Mesendoderm (in vitro differentiated cells): ENCODE results near the gene MLC1.

Experiments used
- DNase-seq: peaks from one replicate; pipeline ENCODE4 v3.0.0; 2013
- H2AK5ac ChIP-seq: 2 replicates; pipeline ENCODE4 v1.6.1; 2013; ENCODE audit warnings: low read length, inconsistent platforms
- H2BK120ac ChIP-seq: 2 replicates; pipeline ENCODE4 v1.6.1; 2013; ENCODE audit warnings: low read depth, mild to moderate bottlenecking, low read length, moderate library complexity, mixed read lengths
- H2BK15ac ChIP-seq: replicated peaks from 2 replicates; pipeline ENCODE4 v1.6.1; 2013; ENCODE audit warnings: low read depth, mild to moderate bottlenecking, moderate library complexity
- H2BK5ac ChIP-seq: 2 replicates; pipeline ENCODE4 v1.6.1; 2013; ENCODE audit warnings: low read length, inconsistent platforms
- H3K18ac ChIP-seq: 2 replicates; pipeline ENCODE4 v1.6.1; 2013; ENCODE audit warnings: mild to moderate bottlenecking, low read length, mixed read lengths
- H3K23ac ChIP-seq: one replicate; pipeline ENCODE4 v1.6.1; 2013; ENCODE audit warnings: low read length
- H3K27ac ChIP-seq: 2 replicates; pipeline ENCODE4 v1.5.1; 2013; ENCODE audit warnings: low read depth, mild to moderate bottlenecking, inconsistent platforms, low read length, moderate library complexity
- H3K27me3 ChIP-seq: 2 replicates; pipeline ENCODE4 v1.6.1; 2013; ENCODE audit warnings: low read length, control low read depth, mild to moderate bottlenecking, inconsistent platforms; ENCODE audit not compliant: insufficient read depth, poor library complexity
- H3K36me3 ChIP-seq: 2 replicates; pipeline ENCODE4 v1.6.1; 2013; ENCODE audit warnings: low read length, inconsistent platforms; ENCODE audit not compliant: control insufficient read depth, insufficient read depth
- H3K4ac ChIP-seq: one replicate; pipeline ENCODE4 v1.6.1; 2013; ENCODE audit warnings: low read depth, mild to moderate bottlenecking, low read length, moderate library complexity
- H3K4me1 ChIP-seq: 2 replicates; pipeline ENCODE4 v1.6.1; 2013; ENCODE audit warnings: low read depth, low read length, inconsistent platforms; ENCODE audit not compliant: control insufficient read depth
- H3K4me2 ChIP-seq: 2 replicates; pipeline ENCODE4 v1.6.1; 2013; ENCODE audit warnings: low read length
- H3K4me3 ChIP-seq: 2 replicates; pipeline ENCODE4 v1.5.1; 2013; ENCODE audit warnings: mild to moderate bottlenecking, low read length
- H3K56ac ChIP-seq: one replicate; pipeline ENCODE4 v1.6.1; 2013; ENCODE audit warnings: low read length
- H3K79me1 ChIP-seq: 2 replicates; pipeline ENCODE4 v1.6.1; 2013; ENCODE audit warnings: low read length, inconsistent platforms
- H3K79me2 ChIP-seq: 2 replicates; pipeline ENCODE4 v1.6.1; 2013; ENCODE audit warnings: mild to moderate bottlenecking, low read length; ENCODE audit not compliant: control insufficient read depth, insufficient read depth
- H3K9ac ChIP-seq: 2 replicates; pipeline ENCODE4 v1.6.1; 2013; ENCODE audit warnings: low read length, inconsistent platforms
- H4K5ac ChIP-seq: one replicate; pipeline ENCODE4 v1.6.1; 2013; ENCODE audit warnings: low read length
- H4K8ac ChIP-seq: one replicate; pipeline ENCODE4 v1.6.1; 2013; ENCODE audit warnings: low read depth, mild to moderate bottlenecking, control low read depth, low read length, moderate library complexity
- WGBS: extraction: QIAGEN DNeasy Blood & Tissue Kit; methylation state at CpG from one replicate; pipeline ENCODE4 v1.1.7; 2013; ENCODE audit warnings: low lambda C conversion rate, missing lambda C conversion rate; ENCODE audit not compliant: insufficient coverage; ENCODE audit errors: extremely low coverage; 5-methylcytosine and 5-hydroxymethylcytosine counted together

Gene MLC1

DNA sequence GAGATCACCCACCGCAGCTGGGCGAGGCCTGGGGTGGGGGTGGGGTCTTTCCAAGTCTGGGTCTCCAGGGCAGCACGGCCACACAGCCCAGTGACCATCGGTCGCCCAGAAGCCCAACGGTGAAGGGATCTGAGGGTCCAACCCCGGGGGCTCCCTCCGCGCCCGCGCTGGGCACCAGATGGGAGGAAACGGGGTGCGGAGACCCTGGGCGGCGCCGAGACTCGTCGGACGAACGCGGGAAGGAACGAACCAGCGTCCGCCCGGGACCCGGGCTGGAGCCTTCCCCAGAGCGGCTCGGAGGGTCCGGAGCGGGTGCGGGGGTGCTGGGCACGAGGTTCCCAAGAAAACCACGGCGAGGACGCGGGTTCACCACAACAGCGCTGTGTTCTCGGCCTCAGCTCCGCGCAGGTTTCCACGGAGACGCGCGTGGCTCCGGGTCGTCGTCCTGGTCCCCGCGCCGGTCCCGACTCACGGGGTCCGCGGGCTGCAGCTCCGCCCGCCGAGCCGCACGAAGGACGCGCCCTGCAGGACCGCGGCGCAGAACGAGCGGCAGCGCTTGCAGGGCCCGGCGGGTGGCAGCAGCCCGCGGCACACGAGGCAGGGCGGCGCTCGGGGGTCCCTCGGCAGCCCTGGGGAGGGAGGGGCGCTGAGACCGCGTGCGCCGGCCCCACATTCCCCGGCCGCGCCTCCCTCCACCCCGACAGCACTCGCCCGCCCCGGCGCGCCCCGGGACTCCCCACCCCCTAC, 70.4 kb downstream of the MLC1 start:
- no peak overlapping the region for H3K23ac ChIP-seq
- no peak overlapping the region for H3K4me2 ChIP-seq
- no CpG with 5 or more reads among the region's 91 CpGs for WGBS
- DNase-seq, result no peak
- H3K27me3 ChIP-seq, result peaks cover 16% of the 10 kb centered on the region
- H2BK120ac ChIP-seq, result no peak overlapping the region
- no peak overlapping the region for H3K4ac ChIP-seq
- H3K4me3 ChIP-seq, result no peak overlapping the region
- H3K9ac ChIP-seq, result no peak overlapping the region
- H2AK5ac ChIP-seq, result no peak overlapping the region
- H4K5ac ChIP-seq, result no peak overlapping the region
- H3K36me3 ChIP-seq, result no peaks in the 10 kb centered on the region
- no peak overlapping the region for H2BK15ac ChIP-seq
- H3K4me1 ChIP-seq, result no peaks in the 10 kb centered on the region
- no peak overlapping the region for H4K8ac ChIP-seq
- H2BK5ac ChIP-seq, result no peak overlapping the region
- no peaks in the 10 kb centered on the region for H3K79me2 ChIP-seq
- no peak overlapping the region for H3K56ac ChIP-seq
- no peaks in the 10 kb centered on the region for H3K79me1 ChIP-seq
- no peak overlapping the region for H3K27ac ChIP-seq
- no peak overlapping the region for H3K18ac ChIP-seq

DNA sequence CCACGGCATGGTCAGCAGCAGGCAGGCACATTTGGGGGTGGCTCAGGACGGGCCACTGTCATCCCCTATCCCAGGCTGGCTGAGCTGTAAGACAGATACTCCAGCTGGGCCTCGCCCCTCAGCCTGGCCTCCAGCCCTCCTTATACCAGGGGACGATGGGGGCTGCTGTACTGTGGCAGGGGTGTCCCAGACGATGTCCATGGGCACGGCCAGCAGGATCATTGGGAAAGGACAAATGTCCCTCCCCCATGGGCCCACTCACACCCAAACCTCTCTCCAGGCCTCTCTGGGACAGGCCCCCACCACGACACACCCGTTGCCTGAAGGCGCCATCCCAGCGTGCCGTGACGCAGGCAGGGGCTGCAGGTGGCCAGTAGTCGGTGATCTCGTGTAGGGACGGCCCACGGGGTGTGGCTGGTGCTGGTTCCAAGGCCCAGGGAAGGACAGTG, 71.1 kb downstream of the MLC1 start:
- no CpG with 5 or more reads among the region's 16 CpGs for WGBS
- no peak overlapping the region for H4K5ac ChIP-seq
- H3K23ac ChIP-seq, result no peak overlapping the region
- no peak overlapping the region for H3K27ac ChIP-seq
- H4K8ac ChIP-seq, result no peak overlapping the region
- no peak overlapping the region for H2BK15ac ChIP-seq
- H3K4me1 ChIP-seq, result no peaks in the 10 kb centered on the region
- H3K56ac ChIP-seq, result no peak overlapping the region
- H3K79me2 ChIP-seq, result no peaks in the 10 kb centered on the region
- H3K4me3 ChIP-seq, result no peak overlapping the region
- H3K9ac ChIP-seq, result no peak overlapping the region
- H3K4ac ChIP-seq, result no peak overlapping the region
- H3K36me3 ChIP-seq, result no peaks in the 10 kb centered on the region
- no peaks in the 10 kb centered on the region for H3K79me1 ChIP-seq
- no peak overlapping the region for H3K4me2 ChIP-seq
- DNase-seq, result no peak
- no peak overlapping the region for H2BK120ac ChIP-seq
- peaks cover 16% of the 10 kb centered on the region for H3K27me3 ChIP-seq
- H3K18ac ChIP-seq, result no peak overlapping the region
- no peak overlapping the region for H2BK5ac ChIP-seq
- H2AK5ac ChIP-seq, result no peak overlapping the region

DNA sequence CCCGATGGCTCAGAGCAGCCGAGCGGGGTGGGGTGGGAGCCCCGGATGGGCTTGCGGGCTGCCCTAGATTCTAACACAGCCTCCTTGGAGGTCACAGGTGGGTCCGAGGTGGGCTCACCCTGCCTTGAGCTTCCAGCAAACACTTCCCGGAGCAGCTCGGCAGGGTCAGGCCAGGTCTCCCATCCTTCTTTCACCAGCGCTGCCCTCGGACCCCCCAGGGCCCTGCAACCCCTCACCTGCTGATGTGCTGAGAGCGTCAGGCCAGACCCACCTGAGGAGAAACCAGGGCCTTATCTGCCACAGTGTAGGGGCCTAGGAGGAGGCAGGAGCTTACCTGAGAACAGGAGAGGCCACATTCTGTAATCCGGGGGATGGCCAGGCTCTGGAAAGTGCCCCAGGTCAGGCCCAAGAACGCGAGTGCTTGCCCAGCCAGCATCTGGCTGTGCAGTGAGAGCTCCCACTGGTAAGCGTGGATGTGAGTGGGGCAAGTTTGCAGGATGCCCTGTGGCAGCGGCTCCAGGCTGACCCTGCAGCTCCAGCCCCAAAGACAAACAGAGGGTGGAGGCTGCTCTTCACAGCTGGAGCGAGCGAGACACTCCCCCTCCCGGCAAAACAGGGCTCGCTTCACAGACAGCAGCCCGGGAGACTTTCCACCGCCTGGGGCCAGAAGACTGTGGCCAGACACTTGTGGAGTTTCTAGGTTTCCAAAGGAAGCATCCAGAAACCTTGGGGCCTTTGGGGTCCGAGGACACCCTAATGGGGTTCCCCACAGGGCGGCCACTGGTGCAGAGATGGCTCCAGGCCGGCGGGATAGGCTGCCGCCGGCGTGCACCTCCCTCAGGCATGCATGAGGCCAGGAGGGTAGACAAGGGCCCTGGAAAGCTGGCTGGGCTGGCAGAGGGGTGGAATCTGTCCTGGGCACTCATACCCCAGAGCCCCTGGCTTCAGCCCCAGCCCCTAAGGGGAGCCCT, 72.7 kb downstream of the MLC1 start, which contains the start of gene IL17REL:
IL17REL (minus strand) TSS at position 555 of the 971 bp plus-strand sequence; CDS start at position 436, 119 bp downstream.
- H3K27me3 ChIP-seq, result peaks cover 16% of the 10 kb centered on the region
- H3K36me3 ChIP-seq, result no peaks in the 10 kb centered on the region
- no CpG with 5 or more reads among the region's 29 CpGs for WGBS
- H3K27ac ChIP-seq, result no peak within 1 kb of the TSS
- H3K18ac ChIP-seq, result no peak within 1 kb of the TSS
- no peak within 1 kb of the TSS for H2BK15ac ChIP-seq
- no peak within 1 kb of the TSS for H4K8ac ChIP-seq
- no peak within 1 kb of the TSS for H3K56ac ChIP-seq
- H3K79me2 ChIP-seq, result no peaks in the 10 kb centered on the region
- peak; percentile 28 for DNase-seq
- no peak within 1 kb of the TSS for H3K4me2 ChIP-seq
- H3K79me1 ChIP-seq, result no peaks in the 10 kb centered on the region
- H2BK5ac ChIP-seq, result no peak within 1 kb of the TSS
- no peak within 1 kb of the TSS for H2AK5ac ChIP-seq
- no peak within 1 kb of the TSS for H3K4me3 ChIP-seq
- H4K5ac ChIP-seq, result no peak within 1 kb of the TSS
- no peak within 1 kb of the TSS for H2BK120ac ChIP-seq
- H3K9ac ChIP-seq, result no peak within 1 kb of the TSS
- H3K4me1 ChIP-seq, result no peaks in the 10 kb centered on the region
- no peak within 1 kb of the TSS for H3K4ac ChIP-seq
- H3K23ac ChIP-seq, result no peak within 1 kb of the TSS

DNA sequence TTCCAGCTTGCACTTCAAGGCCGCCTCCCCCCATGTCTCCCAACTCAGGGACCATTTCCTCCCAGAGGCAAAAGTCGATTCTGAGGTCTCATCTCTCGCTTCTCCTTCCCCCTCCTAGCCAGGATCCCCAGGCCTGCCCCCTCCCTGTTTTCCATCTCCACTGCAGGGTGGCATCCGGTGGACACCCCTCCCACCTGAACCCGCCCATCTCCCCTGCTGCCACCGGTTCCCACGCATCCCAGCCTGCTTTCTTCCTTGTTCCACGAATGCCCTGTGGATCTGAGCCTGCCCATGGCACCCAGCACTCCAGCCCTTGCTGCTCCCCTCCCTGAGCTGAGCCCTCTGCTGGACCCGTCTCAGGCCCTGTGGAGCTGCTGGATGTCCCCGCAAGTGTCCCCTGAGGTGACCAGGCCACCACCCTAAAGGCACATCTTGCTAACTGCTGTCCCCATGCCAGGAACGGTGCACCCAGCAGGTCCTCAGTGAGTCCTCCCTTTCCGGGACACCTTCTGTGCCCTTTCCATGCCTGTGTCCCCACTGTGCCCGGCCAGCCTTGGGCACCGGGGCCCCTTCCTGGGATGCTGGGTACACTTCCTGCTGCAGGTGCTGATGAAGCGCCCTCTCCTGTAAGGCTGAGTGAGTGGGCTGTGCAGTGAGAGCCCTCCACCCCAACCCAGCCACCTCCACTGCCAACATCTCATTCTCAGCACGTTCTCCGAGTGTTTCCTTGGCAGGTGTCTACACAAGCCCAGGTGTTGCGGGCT, 73.6 kb downstream of the MLC1 start:
- H3K18ac ChIP-seq, result no peak overlapping the region
- H3K27ac ChIP-seq, result no peak overlapping the region
- H3K4me2 ChIP-seq, result no peak overlapping the region
- H2AK5ac ChIP-seq, result no peak overlapping the region
- no peak overlapping the region for H2BK5ac ChIP-seq
- no peak overlapping the region for H4K8ac ChIP-seq
- no CpG with 5 or more reads among the region's 18 CpGs for WGBS
- no peak overlapping the region for H3K4ac ChIP-seq
- H2BK120ac ChIP-seq, result no peak overlapping the region
- H3K79me1 ChIP-seq, result no peaks in the 10 kb centered on the region
- H2BK15ac ChIP-seq, result no peak overlapping the region
- H3K27me3 ChIP-seq, result peaks cover 16% of the 10 kb centered on the region
- H3K56ac ChIP-seq, result peak overlapping the region; percentile 50
- H3K36me3 ChIP-seq, result no peaks in the 10 kb centered on the region
- H3K9ac ChIP-seq, result no peak overlapping the region
- H3K4me1 ChIP-seq, result no peaks in the 10 kb centered on the region
- DNase-seq, result peak; percentile 21
- H3K23ac ChIP-seq, result no peak overlapping the region
- H4K5ac ChIP-seq, result no peak overlapping the region
- H3K79me2 ChIP-seq, result no peaks in the 10 kb centered on the region
- no peak overlapping the region for H3K4me3 ChIP-seq

- Histone ChIP-seq H3K23ac (no peak overlapping the region), H2BK15ac (no peak overlapping the region), H4K8ac (no peak overlapping the region), H2BK5ac (no peak overlapping the region), H4K5ac (no peak overlapping the region), H3K79me2 (no peaks in the 10 kb centered on the region), H3K4me3 (no peak overlapping the region), H3K9ac (no peak overlapping the region), H3K27ac (no peak overlapping the region), H3K18ac (no peak overlapping the region), H2AK5ac (no peak overlapping the region), H3K56ac (peak overlapping the region; percentile 50), H3K79me1 (no peaks in the 10 kb centered on the region), H3K27me3 (peaks cover 16% of the 10 kb centered on the region), H3K4ac (no peak overlapping the region), H2BK120ac (no peak overlapping the region), H3K36me3 (no peaks in the 10 kb centered on the region), H3K4me2 (no peak overlapping the region), H3K4me1 (no peaks in the 10 kb centered on the region)
- WGBS, result no CpG with 5 or more reads among the region's 61 CpGs
- no peak for DNase-seq
These were observed 74.4 kb downstream of the MLC1 start for GRCh38 chr22:50010676-50011446.
